Measurements from ENCODE around the gene DVL1. TPM values are rescaled to one million over a fixed set of nuclear protein-coding genes. Genes with fewer than 3 reads are reported as not detected.

DVL1 gene
- total and polyA plus RNA-seq, 10 of the 15 experiments (the other 5 are each of a cell fraction or from before 2014, with no cell fraction given): 0.10 to 31.1 (median 4.6) TPM

DNA sequence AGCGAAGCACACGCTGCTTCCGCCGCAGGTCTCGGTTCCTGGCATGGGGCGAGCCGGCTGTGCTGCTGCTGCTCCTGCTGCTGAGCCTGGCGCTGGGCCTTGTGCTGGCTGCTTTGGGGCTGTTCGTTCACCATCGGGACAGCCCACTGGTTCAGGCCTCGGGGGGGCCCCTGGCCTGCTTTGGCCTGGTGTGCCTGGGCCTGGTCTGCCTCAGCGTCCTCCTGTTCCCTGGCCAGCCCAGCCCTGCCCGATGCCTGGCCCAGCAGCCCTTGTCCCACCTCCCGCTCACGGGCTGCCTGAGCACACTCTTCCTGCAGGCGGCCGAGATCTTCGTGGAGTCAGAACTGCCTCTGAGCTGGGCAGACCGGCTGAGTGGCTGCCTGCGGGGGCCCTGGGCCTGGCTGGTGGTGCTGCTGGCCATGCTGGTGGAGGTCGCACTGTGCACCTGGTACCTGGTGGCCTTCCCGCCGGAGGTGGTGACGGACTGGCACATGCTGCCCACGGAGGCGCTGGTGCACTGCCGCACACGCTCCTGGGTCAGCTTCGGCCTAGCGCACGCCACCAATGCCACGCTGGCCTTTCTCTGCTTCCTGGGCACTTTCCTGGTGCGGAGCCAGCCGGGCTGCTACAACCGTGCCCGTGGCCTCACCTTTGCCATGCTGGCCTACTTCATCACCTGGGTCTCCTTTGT lies 15.5 kb downstream of the DVL1 start:
- Histone ChIP-seq H3K27me3 (replicated peaks in 1 of 2; ENCODE audit: control insufficient read depth in 2 of 2, insufficient read depth in 2 of 2, low read length in 1 of 2) (no peaks in the 10 kb centered on the region), H3K27ac (ENCODE audit: control insufficient read depth, insufficient read depth) (no peak overlapping the region), H3K4me2 (ENCODE audit: control insufficient read depth, insufficient read depth) (no peak overlapping the region), H3K36me3 (ENCODE audit: control insufficient read depth in 2 of 2, insufficient read depth in 2 of 2, low read length in 1 of 2) (peaks cover 0 to 2% of the 10 kb centered on the region in 2 experiments; a peak in 2 of 4 replicates), H3K4me3 (no peak overlapping the region), H3K9me3 (replicated peaks; ENCODE audit: control insufficient read depth, insufficient read depth, low read length) (no peaks in the 10 kb centered on the region), H2AFZ (ENCODE audit: control insufficient read depth, low read depth, low read length) (no peak overlapping the region), H3K4me1 (ENCODE audit: control insufficient read depth, insufficient read depth, low read length) (no peaks in the 10 kb centered on the region), H3K9ac (ENCODE audit: control insufficient read depth, insufficient read depth, low read length) (no peak overlapping the region), H3K79me2 (ENCODE audit: control insufficient read depth, insufficient read depth, low read length) (no peaks in the 10 kb centered on the region), H4K20me1 (ENCODE audit: control insufficient read depth, insufficient read depth) (no peaks in the 10 kb centered on the region)
- DNase-seq (ENCODE audit: low read depth, low spot score) (no peak), FAIRE-seq (no peak), ATAC-seq (no peak)
- BruUV-seq (replicated peaks): no TSS peak
- in situ Hi-C loops (cut with MboI) (no loop called here), intact Hi-C loops (cut with micrococcal nuclease; ENCODE audit: unreplicated experiment) (no loop called here)
- ChIA-PET CTCF (no interaction called here), SMC1A (ENCODE audit: uncharacterized antibody, unreplicated experiment) (no interaction called here), POLR2A (no interaction called here), RAD21 (ENCODE audit: unreplicated experiment) (no interaction called here)
- TF ChIP-seq WRNIP1 (IDR thresholded peaks at IDR 0.05; ENCODE audit: borderline replicate concordance, low read depth, low read length) (no peak), POLR2A (IDR thresholded peaks at IDR 0.05; ENCODE audit: low read depth, low read length) (0 out of 2 replicates have a peak, but pooled peaks have one; percentile 45), RB1 (IDR thresholded peaks at IDR 0.05; ENCODE audit: borderline replicate concordance) (no peak), NFYA (IDR thresholded peaks at IDR 0.05; ENCODE audit: borderline replicate concordance, low read depth, low read length) (no peak), MYC (IDR thresholded peaks at IDR 0.05; ENCODE audit: insufficient read depth, insufficient read length, insufficient replicate concordance, low read length, severe bottlenecking) (no peak)
- TF ChIP-seq, protein P1, sequence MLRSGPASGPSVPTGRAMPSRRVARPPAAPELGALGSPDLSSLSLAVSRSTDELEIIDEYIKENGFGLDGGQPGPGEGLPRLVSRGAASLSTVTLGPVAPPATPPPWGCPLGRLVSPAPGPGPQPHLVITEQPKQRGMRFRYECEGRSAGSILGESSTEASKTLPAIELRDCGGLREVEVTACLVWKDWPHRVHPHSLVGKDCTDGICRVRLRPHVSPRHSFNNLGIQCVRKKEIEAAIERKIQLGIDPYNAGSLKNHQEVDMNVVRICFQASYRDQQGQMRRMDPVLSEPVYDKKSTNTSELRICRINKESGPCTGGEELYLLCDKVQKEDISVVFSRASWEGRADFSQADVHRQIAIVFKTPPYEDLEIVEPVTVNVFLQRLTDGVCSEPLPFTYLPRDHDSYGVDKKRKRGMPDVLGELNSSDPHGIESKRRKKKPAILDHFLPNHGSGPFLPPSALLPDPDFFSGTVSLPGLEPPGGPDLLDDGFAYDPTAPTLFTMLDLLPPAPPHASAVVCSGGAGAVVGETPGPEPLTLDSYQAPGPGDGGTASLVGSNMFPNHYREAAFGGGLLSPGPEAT (IDR thresholded peaks at IDR 0.05; ENCODE audit: low read depth): no peak
- TF ChIP-seq, protein P2, sequence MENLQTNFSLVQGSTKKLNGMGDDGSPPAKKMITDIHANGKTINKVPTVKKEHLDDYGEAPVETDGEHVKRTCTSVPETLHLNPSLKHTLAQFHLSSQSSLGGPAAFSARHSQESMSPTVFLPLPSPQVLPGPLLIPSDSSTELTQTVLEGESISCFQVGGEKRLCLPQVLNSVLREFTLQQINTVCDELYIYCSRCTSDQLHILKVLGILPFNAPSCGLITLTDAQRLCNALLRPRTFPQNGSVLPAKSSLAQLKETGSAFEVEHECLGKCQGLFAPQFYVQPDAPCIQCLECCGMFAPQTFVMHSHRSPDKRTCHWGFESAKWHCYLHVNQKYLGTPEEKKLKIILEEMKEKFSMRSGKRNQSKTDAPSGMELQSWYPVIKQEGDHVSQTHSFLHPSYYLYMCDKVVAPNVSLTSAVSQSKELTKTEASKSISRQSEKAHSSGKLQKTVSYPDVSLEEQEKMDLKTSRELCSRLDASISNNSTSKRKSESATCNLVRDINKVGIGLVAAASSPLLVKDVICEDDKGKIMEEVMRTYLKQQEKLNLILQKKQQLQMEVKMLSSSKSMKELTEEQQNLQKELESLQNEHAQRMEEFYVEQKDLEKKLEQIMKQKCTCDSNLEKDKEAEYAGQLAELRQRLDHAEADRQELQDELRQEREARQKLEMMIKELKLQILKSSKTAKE (IDR thresholded peaks at IDR 0.05; ENCODE audit: low read depth, poor library complexity, severe bottlenecking): no peak
- 88% methylated on average over 36 of the region's 36 CpGs for WGBS (ENCODE audit: insufficient coverage, insufficient replicate concordance, low lambda C conversion rate, missing lambda C conversion rate)
